ENCODE results near the gene SLC24A4. TPM values are rescaled to one million over a fixed set of nuclear protein-coding genes. Genes with fewer than 3 reads are reported as not detected.

Gene SLC24A4
- total RNA-seq, 1 donor from 2014 or later = 1.5 TPM

- H3K27me3 ChIP-seq = no peaks in the 10 kb centered on the region
- intact Hi-C loops (cut with DNase I) = no loop called here
- no peak for DNase-seq (ENCODE audit: extremely low spot score in 2 of 2)
- no peaks in the 10 kb centered on the region for H3K9me3 ChIP-seq
- H3K36me3 ChIP-seq = no peaks in the 10 kb centered on the region
- H3K4me3 ChIP-seq = no peak overlapping the region
- peaks cover 6% of the 10 kb centered on the region for H3K4me1 ChIP-seq
- H3K27ac ChIP-seq = no peak overlapping the region
- TF ChIP-seq POLR2AphosphoS5 (IDR thresholded peaks at IDR 0.05; ENCODE audit: insufficient read depth in 1 of 2, low read depth in 1 of 2) (no peak), CTCF (IDR thresholded peaks at IDR 0.05) (no peak), POLR2A (IDR thresholded peaks at IDR 0.05) (no peak)
Observed at GRCh38 chr14:92426237-92426636, 103.3 kb downstream of the SLC24A4 start.

GRCh38 chr14:92427096-92427495 lies 104.1 kb downstream of the SLC24A4 start:
- Histone ChIP-seq H3K36me3 (no peaks in the 10 kb centered on the region), H3K27me3 (no peaks in the 10 kb centered on the region), H3K9me3 (no peaks in the 10 kb centered on the region), H3K4me1 (peaks cover 2% of the 10 kb centered on the region), H3K27ac (no peak overlapping the region), H3K4me3 (no peak overlapping the region)
- TF ChIP-seq POLR2A (IDR thresholded peaks at IDR 0.05) (no peak), POLR2AphosphoS5 (IDR thresholded peaks at IDR 0.05; ENCODE audit: insufficient read depth in 1 of 2, low read depth in 1 of 2) (no peak)
- DNase-seq (ENCODE audit: extremely low spot score in 2 of 2) = no peak
- intact Hi-C loops (cut with DNase I) = no loop called here

- Histone ChIP-seq H3K9me3 (no peaks in the 10 kb centered on the region), H3K27me3 (no peaks in the 10 kb centered on the region), H3K4me3 (no peak overlapping the region), H3K36me3 (no peaks in the 10 kb centered on the region), H3K27ac (no peak overlapping the region), H3K4me1 (no peaks in the 10 kb centered on the region)
- intact Hi-C loops (cut with DNase I) = no loop called here
- no peak for DNase-seq (ENCODE audit: extremely low spot score in 2 of 2)
- TF ChIP-seq POLR2AphosphoS5 (IDR thresholded peaks at IDR 0.05; ENCODE audit: insufficient read depth in 1 of 2, low read depth in 1 of 2) = no peak
- no peak for TF ChIP-seq POLR2A (IDR thresholded peaks at IDR 0.05)
- TF ChIP-seq CTCF (IDR thresholded peaks at IDR 0.05) = no peak
Observed at GRCh38 chr14:92430686-92431085, 107.7 kb downstream of the SLC24A4 start.

- TF ChIP-seq POLR2A (IDR thresholded peaks at IDR 0.05) (no peak), CTCF (IDR thresholded peaks at IDR 0.05) (no peak), POLR2AphosphoS5 (IDR thresholded peaks at IDR 0.05; ENCODE audit: insufficient read depth in 1 of 2, low read depth in 1 of 2) (no peak)
- Histone ChIP-seq H3K4me1 (no peaks in the 10 kb centered on the region), H3K27ac (no peak overlapping the region), H3K9me3 (no peaks in the 10 kb centered on the region), H3K36me3 (no peaks in the 10 kb centered on the region), H3K27me3 (no peaks in the 10 kb centered on the region), H3K4me3 (no peak overlapping the region)
- intact Hi-C loops (cut with DNase I) = no loop called here
- DNase-seq (ENCODE audit: extremely low spot score in 2 of 2) = no peak
Observed at GRCh38 chr14:92431199-92431725, 108.3 kb downstream of the SLC24A4 start.

- Histone ChIP-seq H3K9me3 (no peaks in the 10 kb centered on the region), H3K27me3 (no peaks in the 10 kb centered on the region), H3K36me3 (no peaks in the 10 kb centered on the region), H3K27ac (no peak overlapping the region), H3K4me3 (no peak overlapping the region), H3K4me1 (no peaks in the 10 kb centered on the region)
- intact Hi-C loops (cut with DNase I) = no loop called here
- DNase-seq (ENCODE audit: extremely low spot score in 2 of 2) = no peak
- no peak for TF ChIP-seq POLR2A (IDR thresholded peaks at IDR 0.05)
- TF ChIP-seq CTCF (IDR thresholded peaks at IDR 0.05) = no peak
- TF ChIP-seq POLR2AphosphoS5 (IDR thresholded peaks at IDR 0.05; ENCODE audit: insufficient read depth in 1 of 2, low read depth in 1 of 2) = no peak
Observed at GRCh38 chr14:92433407-92433806, 110.4 kb downstream of the SLC24A4 start.

Data from vagina (tissue), 2 donors.